HTR-8/SVneo (cell line): ENCODE measurements around the gene RFX3.
"Not testable (repeated sequence)": the region's sequence is repeated elsewhere in the genome, so short reads cannot be mapped to it uniquely, and the experiment has no call there.

Experiments
- DNase-seq: peaks from one replicate; pipeline ENCODE4 v3.0.0; 2011; ENCODE audit warnings: low spot score, mixed read lengths; ENCODE audit not compliant: insufficient read length
- FAIRE-seq: peaks from 2 replicates; lab custom pipeline; 2011; peaks lifted over from hg19 to GRCh38; lab: Jason Lieb, UNC

The RFX3 gene

DNA sequence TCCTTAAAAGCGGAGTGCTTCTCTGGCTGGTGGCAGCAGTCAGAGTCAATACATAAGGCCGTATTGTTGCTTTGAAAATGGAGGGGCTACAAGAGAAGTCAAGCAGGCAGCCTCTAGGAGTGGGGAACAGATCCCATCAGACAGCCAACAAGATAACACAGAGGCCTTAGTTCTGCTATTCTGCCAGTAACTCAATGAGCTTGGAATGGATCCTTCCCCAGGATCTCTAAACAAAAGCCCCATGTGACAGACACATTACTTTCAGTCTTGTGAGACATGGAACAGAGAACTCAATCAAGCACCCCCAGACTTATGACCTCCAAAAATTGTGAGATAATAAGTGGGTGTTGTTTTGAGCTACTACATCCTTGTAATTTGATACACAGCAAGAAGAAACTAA is 158.6 kb downstream of the RFX3 start:
- no peak for FAIRE-seq

DNA sequence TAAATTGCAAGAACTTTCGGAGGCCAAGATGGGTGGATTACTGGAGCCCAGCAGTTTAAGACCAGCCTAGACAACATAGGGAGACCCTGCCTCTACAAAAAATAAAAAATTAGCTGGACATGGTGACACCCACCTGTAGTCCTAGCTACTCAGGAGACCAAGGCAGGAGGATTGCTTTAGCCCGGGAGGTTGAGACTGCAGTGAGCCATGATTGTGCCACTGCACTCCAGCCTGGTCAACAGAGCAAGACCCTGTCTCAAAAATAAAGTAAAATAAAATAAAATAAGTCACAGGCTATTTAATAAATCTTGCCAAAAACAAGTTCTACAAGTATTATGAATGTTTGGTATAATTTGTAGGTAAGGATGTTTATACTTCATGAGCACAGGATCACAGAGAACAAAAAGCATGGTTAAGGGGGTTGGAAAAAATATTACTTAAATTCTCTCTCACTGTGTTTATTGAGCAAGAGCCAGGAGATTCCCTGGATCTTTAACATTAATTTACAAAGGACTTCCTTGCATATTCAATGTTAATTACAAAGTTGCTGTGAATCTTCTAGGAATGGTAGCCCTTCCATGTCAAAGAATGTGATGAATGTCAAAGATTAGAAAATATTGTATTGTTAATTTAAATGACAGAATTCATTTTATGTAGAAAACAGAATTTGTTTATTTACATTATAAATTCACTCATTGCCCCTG is 164.0 kb downstream of the RFX3 start:
- no peak for FAIRE-seq
- no peak for DNase-seq

More for the DNA sequence above, 158.6 kb downstream of the RFX3 start:
- no peak for DNase-seq

GRCh38 chr9:3361116-3361515 is 164.7 kb downstream of the RFX3 start:
- DNase-seq = no peak
- FAIRE-seq = no peak

DNA sequence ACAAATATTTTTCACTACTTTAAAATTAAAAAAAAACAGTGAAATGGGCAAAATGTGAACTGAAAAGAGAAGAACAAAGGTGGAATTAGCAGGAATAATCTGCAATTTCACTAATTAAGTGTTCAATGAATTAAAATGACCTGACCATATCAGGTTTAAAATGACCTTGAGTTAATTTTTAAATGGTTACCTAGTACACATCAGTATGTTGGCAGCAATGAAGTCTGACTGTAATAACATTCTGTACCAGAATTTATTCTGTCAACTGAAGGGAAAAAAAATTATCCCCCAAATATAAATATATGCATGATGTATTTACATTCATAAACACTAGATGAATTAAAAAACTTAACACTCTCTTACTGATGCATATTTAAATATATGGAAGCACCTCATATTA is 165.6 kb downstream of the RFX3 start:
- FAIRE-seq = no peak
- DNase-seq = no peak

DNA sequence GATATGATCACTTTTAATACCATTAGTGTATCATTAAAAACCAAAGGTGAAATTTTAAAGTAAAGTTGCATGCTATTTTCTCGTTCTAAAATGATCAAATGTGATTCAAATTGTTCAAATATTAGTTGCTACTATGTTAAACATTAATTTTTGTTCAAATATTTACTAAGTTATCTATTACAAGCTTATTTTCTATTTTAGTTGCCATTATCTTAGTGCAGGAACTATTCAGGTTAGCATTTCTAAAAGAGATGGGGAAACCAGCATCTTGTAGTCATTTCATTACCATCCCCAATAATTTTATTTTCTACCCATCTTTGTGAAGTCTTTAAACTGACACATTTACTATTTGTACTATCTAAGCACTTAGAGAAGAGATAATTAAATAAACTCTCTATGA is 166.0 kb downstream of the RFX3 start:
- DNase-seq = no peak
- FAIRE-seq = no peak

GRCh38 chr9:3359048-3359692 is 166.6 kb downstream of the RFX3 start:
- FAIRE-seq (no peak), DNase-seq (no peak)

- DNase-seq = no peak
- no peak for FAIRE-seq
Observed at GRCh38 chr9:3348169-3348568, 177.6 kb downstream of the RFX3 start.

- no peak for FAIRE-seq
- DNase-seq = no peak
Observed at GRCh38 chr9:3346549-3346948, 179.3 kb downstream of the RFX3 start.

DNA sequence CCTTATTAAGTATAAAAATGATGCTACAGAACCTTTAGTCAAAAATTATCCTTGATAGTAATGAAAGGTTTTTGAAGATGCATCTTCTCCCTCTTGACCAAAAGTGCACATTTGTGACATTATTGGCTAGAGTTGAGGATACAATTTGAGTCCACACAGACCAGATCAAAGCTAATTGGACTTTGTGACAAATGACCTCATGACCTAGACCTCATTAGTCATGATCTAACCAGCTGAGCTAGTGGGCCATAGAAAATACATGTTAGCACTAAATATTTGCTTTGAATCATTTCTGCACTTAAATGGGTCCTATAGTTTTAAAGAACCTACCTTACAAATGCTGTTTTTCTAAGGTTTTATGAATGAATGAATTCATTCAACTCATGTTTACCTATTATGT is 182.1 kb downstream of the RFX3 start:
- no peak for DNase-seq

GRCh38 chr9:3342159-3342777 is 183.5 kb downstream of the RFX3 start:
- FAIRE-seq = no peak
- no peak for DNase-seq

More for the DNA sequence above, 182.1 kb downstream of the RFX3 start:
- FAIRE-seq = no peak

DNA sequence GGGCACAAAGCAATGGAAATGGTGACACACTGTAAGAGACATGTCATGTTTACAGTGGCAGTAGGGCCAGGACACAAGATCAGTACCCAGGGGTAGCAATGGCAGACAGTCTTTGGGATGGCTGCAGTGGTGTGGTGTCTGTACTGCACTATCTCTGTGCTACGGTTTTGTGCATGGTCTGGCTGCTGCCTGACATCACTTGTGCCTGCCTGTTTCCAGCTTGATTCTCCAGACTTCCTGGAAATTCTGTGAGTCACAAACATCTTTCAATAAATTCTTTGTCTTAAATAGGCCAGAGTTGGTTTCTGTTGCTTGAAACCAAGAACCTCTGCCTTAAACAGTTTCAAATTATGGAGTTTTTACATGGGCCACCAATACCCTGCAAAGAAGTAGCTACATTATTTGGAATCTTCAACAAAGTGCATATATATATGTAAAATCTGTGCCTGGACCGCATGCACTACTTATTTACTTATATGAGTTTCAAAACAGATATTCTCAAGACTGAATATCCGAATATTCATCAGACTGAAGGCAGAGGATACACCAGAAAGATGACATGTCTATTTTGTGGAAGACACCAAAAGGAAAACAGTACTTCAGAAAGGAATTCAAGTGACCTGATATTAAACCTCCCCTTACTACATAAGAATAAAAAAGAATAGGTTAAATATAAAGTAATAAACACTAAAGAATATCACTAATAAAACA is 188.1 kb downstream of the RFX3 start:
- no peak for DNase-seq

DNA sequence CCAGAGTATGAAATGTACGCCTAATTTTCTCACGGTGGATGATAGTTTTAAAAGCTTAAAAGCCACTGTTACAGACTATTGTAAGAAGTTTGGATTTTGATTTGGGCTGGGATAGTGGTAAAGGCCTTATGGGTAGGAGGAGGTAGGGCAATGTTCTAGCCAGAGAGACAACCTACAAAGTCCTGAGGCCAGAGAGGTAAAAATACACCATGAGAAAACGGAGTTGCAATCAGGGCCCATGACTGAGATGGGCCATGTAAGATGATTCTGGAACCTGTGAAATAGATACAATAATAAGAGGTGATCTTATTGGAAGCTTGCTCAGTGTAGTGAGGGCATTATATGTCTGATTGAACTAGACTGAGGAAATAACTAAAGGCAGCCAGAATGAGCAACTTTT is 188.8 kb downstream of the RFX3 start:
- DNase-seq (no peak), FAIRE-seq (no peak)

More for the DNA sequence above, 188.1 kb downstream of the RFX3 start:
- FAIRE-seq = no peak

- FAIRE-seq = no peak
Observed at GRCh38 chr9:3332802-3333201, 193.0 kb downstream of the RFX3 start.

DNA sequence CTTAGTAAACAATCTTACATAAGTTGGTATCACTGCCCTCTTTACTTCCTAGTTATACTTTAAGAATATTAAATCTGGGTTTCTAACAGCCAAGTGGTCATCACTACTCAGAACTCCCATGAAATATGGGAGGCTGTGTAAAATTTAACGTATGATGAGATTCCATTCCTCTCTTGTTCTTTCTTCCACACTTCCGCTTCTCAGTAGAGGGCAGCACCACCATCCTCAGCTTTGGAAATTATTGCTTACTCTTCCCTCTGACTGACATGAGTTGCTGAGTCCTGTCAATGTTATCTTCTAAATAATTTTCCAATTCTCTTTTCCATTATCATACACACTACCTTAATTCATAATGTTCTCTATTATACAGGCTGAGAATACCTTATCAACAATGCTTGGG is 194.0 kb downstream of the RFX3 start:
- DNase-seq = no peak
- no peak for FAIRE-seq

More at GRCh38 chr9:3332802-3333201, 193.0 kb downstream of the RFX3 start:
- no peak for DNase-seq

DNA sequence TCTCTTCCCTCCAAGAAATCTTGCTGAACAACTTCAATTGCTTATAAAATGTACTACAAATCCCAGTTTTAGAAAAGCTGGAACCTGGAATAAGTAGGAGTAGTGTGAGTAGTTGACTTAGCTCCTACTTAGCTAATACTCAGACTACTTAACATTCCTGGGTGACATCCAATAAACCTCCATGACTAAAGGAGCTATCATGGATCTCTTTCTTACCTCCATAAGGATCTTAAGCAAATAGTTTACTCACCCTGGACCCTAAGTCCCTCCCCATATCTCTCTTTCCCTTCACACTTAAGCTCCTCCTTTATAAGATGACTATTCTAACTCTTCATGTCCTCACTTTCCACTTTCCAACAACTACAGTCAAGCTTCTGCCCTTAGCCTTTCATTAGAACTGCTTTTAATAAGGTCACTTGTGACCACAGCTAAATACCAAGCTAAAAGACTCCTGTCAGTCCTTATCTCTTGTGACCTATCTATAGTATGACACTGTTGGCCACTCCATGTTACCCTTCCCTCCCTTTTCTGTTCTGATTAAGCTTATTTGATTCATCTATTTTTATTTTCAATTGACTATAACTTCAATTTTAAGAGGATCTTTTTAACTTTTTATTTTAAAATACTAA is 194.9 kb downstream of the RFX3 start:
- DNase-seq = no peak
- FAIRE-seq = no peak

DNA sequence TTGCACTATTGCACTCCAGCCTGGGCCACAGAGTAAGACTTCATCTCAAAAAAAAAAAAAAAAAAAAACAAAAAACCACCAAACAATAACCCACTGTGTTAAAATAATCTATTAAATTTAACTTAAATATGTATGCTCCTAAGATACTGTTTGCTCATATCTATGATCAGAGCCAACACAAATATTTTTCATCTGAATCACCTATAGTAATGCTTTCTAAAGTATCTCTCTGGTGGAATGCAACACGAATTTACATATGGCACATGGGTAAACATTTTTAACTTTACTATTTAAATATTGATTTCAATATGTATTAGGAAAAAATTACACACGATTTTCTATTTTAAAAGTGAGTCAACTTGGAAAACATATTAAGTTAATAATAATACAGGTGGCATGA is 196.4 kb downstream of the RFX3 start:
- FAIRE-seq = no peak

GRCh38 chr9:3323714-3324113 is 202.1 kb downstream of the RFX3 start:
- DNase-seq (no peak), FAIRE-seq (no peak)

More for the DNA sequence above, 196.4 kb downstream of the RFX3 start:
- DNase-seq = no peak

DNA sequence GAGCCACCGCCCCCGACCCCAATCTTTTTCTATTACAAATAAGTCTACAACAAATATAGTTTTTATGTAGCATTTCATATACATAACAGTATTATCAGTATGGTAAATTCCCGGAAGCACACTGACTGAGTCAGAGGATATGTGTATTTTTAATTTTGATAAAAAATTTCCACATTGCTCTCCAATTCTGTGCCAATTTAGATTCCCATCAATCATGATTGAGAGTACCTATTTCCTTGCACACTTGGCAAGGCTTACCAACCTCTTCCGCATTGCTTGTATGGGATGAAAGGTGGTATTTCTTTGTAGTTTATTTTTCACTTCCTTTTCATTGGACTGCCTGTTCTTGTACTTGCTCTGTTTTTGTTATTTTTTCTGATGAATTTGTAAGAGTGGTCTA is 204.6 kb downstream of the RFX3 start:
- FAIRE-seq = no peak
- DNase-seq = no peak

- FAIRE-seq = not testable (repeated sequence)
Observed at GRCh38 chr9:3312595-3312994, 213.2 kb downstream of the RFX3 start.

DNA sequence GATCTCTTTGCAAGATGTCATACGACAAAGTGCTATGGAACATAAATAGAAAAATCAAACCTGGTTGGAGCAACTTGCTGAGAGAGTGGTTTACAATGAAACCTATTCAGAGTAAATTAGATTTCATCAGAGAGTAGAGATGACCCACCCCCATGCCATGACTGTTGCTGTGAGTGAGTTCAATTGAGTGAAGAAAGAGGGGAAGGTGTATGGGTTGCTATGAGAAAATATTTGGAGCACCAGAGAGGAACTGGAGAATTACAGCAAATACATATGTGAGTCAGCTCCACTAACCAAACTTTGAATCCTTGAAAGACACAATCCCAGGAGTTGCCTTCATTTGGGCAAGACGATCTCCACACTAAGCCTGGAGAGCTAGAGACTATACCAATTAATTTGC is 217.2 kb downstream of the RFX3 start:
- DNase-seq (no peak), FAIRE-seq (no peak)

More at GRCh38 chr9:3312595-3312994, 213.2 kb downstream of the RFX3 start:
- not testable (repeated sequence) for DNase-seq
